Neural cell (in vitro differentiated cells): ENCODE measurements around the gene VPS8.

Experiments used
- CTCF ChIP-seq: fragments of 450-650 bp; IDR thresholded peaks from 2 replicates; pipeline ENCODE4 v1.5.1; 2014; ENCODE audit warnings: antibody characterized with exemption, mild to moderate bottlenecking, moderate library complexity; ENCODE audit not compliant: poor library complexity, severe bottlenecking
- EP300 ChIP-seq: fragments of 450-650 bp; conservative IDR thresholded peaks from 2 replicates; pipeline ENCODE4 v1.6.1; 2014; ENCODE audit warnings: antibody characterized with exemption, mild to moderate bottlenecking, moderate library complexity; ENCODE audit not compliant: poor library complexity, severe bottlenecking
- POLR2AphosphoS5 ChIP-seq: IDR thresholded peaks from 2 replicates; pipeline ENCODE4 v1.6.1; 2012
- SMC3 ChIP-seq: fragments of 450-650 bp; conservative IDR thresholded peaks from 2 replicates; pipeline ENCODE4 v1.6.1; 2014; ENCODE audit warnings: antibody characterized with exemption, mild to moderate bottlenecking, moderate library complexity; ENCODE audit not compliant: poor library complexity
- TAF1 ChIP-seq: IDR thresholded peaks from 2 replicates; pipeline ENCODE4 v1.6.1; 2012; ENCODE audit warnings: low read depth

GRCh38 chr3:184801241-184801785, 10.7 kb upstream of the VPS8 start:
- TF ChIP-seq CTCF = no peak
- no peak for TF ChIP-seq EP300
- TF ChIP-seq POLR2AphosphoS5 = no peak
- TF ChIP-seq SMC3 = no peak
- no peak for TF ChIP-seq TAF1
